ENCODE data around the gene IGSF9B. TPM values are rescaled to one million over a fixed set of nuclear protein-coding genes. Genes with fewer than 3 reads are reported as not detected.

Gene IGSF9B
- total RNA-seq, 2 donors from 2014 or later = 5.0 to 6.0 TPM

- H3K9ac ChIP-seq (ENCODE audit: low read depth in 2 of 2, low read length in 2 of 2) = no peak overlapping the region
- TF ChIP-seq CTCF (IDR thresholded peaks at IDR 0.05) = no peak
- H3K4me1 ChIP-seq = no peaks in the 10 kb centered on the region
- no peak for DNase-seq
- no peaks in the 10 kb centered on the region for H3K9me3 ChIP-seq
- H3K4me3 ChIP-seq = no peak overlapping the region
- H3K27me3 ChIP-seq = peaks cover 10% of the 10 kb centered on the region
- no peak overlapping the region for H3K27ac ChIP-seq
- intact Hi-C loops (cut with DNase I) = loop anchor here (10.0 kb wide), 1 partner anchor 84 kb away; no protein-coding TSS in a partner anchor
- H3K36me3 ChIP-seq = no peaks in the 10 kb centered on the region
Observed at GRCh38 chr11:133950874-133951326, 5.9 kb downstream of the IGSF9B start.

GRCh38 chr11:133950421-133950820 is 6.3 kb downstream of the IGSF9B start:
- no peak overlapping the region for H3K4me3 ChIP-seq
- intact Hi-C loops (cut with DNase I) = loop anchor here (10.0 kb wide), 1 partner anchor 84 kb away; no protein-coding TSS in a partner anchor
- H3K4me1 ChIP-seq = no peaks in the 10 kb centered on the region
- H3K9me3 ChIP-seq = no peaks in the 10 kb centered on the region
- no peak for TF ChIP-seq CTCF (IDR thresholded peaks at IDR 0.05)
- no peak overlapping the region for H3K27ac ChIP-seq
- H3K9ac ChIP-seq (ENCODE audit: low read depth in 2 of 2, low read length in 2 of 2) = no peak overlapping the region
- no peak for DNase-seq
- no peaks in the 10 kb centered on the region for H3K36me3 ChIP-seq
- peaks cover 6% of the 10 kb centered on the region for H3K27me3 ChIP-seq

- H3K4me3 ChIP-seq = no peak overlapping the region
- no peak for DNase-seq
- no peaks in the 10 kb centered on the region for H3K9me3 ChIP-seq
- H3K36me3 ChIP-seq = no peaks in the 10 kb centered on the region
- no peaks in the 10 kb centered on the region for H3K27me3 ChIP-seq
- no peak for TF ChIP-seq CTCF (IDR thresholded peaks at IDR 0.05)
- intact Hi-C loops (cut with DNase I) = no loop called here
- H3K9ac ChIP-seq (ENCODE audit: low read depth in 2 of 2, low read length in 2 of 2) = no peak overlapping the region
- H3K27ac ChIP-seq = no peak overlapping the region
- H3K4me1 ChIP-seq = no peaks in the 10 kb centered on the region
Observed at GRCh38 chr11:133949129-133949528, 7.6 kb downstream of the IGSF9B start.

- H3K4me1 ChIP-seq = no peaks in the 10 kb centered on the region
- no peaks in the 10 kb centered on the region for H3K9me3 ChIP-seq
- no peak overlapping the region for H3K27ac ChIP-seq
- TF ChIP-seq CTCF (IDR thresholded peaks at IDR 0.05) = no peak
- no peak for DNase-seq
- no peaks in the 10 kb centered on the region for H3K27me3 ChIP-seq
- no peak overlapping the region for H3K9ac ChIP-seq (ENCODE audit: low read depth in 2 of 2, low read length in 2 of 2)
- H3K4me3 ChIP-seq = no peak overlapping the region
- H3K36me3 ChIP-seq = no peaks in the 10 kb centered on the region
- intact Hi-C loops (cut with DNase I) = no loop called here
Observed at GRCh38 chr11:133948711-133949110, 8.1 kb downstream of the IGSF9B start.

DNA sequence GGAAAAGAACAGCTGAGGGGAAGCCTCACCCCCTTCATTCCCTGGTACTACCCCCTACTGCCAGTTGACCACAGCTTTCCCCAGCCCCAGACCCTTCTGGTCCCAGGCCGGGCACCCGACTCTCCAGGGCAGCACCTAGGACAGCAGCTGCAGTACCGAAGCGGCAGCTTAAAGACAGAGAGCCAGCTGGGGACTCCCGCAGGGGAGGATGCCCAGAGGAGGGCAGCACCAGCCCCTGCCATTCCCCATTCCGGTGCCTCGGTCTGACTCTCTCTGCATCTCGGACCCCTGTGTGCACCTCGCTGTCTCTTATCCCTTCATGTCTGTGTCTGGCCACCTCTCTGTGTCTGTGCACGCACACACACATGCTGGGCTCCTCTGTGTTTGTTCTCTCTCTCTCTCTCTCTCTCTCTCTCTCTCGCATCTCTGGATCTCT is 9.4 kb downstream of the IGSF9B start:
- H3K36me3 ChIP-seq = no peaks in the 10 kb centered on the region
- intact Hi-C loops (cut with DNase I) = no loop called here
- TF ChIP-seq CTCF (IDR thresholded peaks at IDR 0.05) = no peak
- H3K27me3 ChIP-seq = no peaks in the 10 kb centered on the region
- no peaks in the 10 kb centered on the region for H3K4me1 ChIP-seq
- no peak overlapping the region for H3K27ac ChIP-seq
- H3K4me3 ChIP-seq = no peak overlapping the region
- DNase-seq = no peak
- no peak overlapping the region for H3K9ac ChIP-seq (ENCODE audit: low read depth in 2 of 2, low read length in 2 of 2)
- no peaks in the 10 kb centered on the region for H3K9me3 ChIP-seq
